ENCODE results near the gene CEP97. TPM values are rescaled to one million over a fixed set of nuclear protein-coding genes. Genes with fewer than 3 reads are reported as not detected.

The CEP97 gene
- total RNA-seq, 2 experiments from 2014 or later, result 15.9 to 18.7 TPM

GRCh38 chr3:101809178-101810021 is 85.0 kb downstream of the CEP97 start:
- intact Hi-C loops (cut with micrococcal nuclease), result loop anchor here (2.0 kb wide), 1 partner anchor 727 kb away; no protein-coding TSS in a partner anchor

GRCh38 chr3:101810022-101810418 is 85.6 kb downstream of the CEP97 start:
- Mint-ChIP-seq H3K36me3 (ENCODE audit: low read depth) (peaks cover 7% of the 10 kb centered on the region), H3K9me3 (no peaks in the 10 kb centered on the region), H3K4me3 (no peak overlapping the region), H3K27me3 (no peaks in the 10 kb centered on the region), H3K27ac (peak overlapping the region; percentile 7), H3K4me1 (ENCODE audit: low read depth) (peaks cover 51% of the 10 kb centered on the region)
- intact Hi-C loops (cut with micrococcal nuclease), result no loop called here
- POLR2A ChIA-PET, result interaction anchor here (1.0 to 1.3 kb wide), 3 partner anchors 11 to 57 kb away, joined by 3 to 4 read pairs (median 3); partner anchors contain the start of gene NFKBIZ
- CTCF ChIA-PET, result interaction anchor here (0.7 to 15.5 kb wide), 17 partner anchors 14 to 727 kb away, joined by 3 to 302 read pairs (median 3); partner anchors contain the start of gene NXPE3
- DNase-seq, result no peak
- ATAC-seq, result no peak
- no peak for TF ChIP-seq CTCF (IDR thresholded peaks at IDR 0.05)

More at GRCh38 chr3:101809178-101810021, 85.0 kb downstream of the CEP97 start:
- H3K27ac Mint-ChIP-seq, result peak overlapping the region; percentile 55
- TF ChIP-seq CTCF (IDR thresholded peaks at IDR 0.05), result peak; percentile 90
- DNase-seq (peak; percentile 54), ATAC-seq (peak; percentile 80)
- peaks cover 51% of the 10 kb centered on the region for H3K4me1 Mint-ChIP-seq (ENCODE audit: low read depth)
- no peaks in the 10 kb centered on the region for H3K27me3 Mint-ChIP-seq
- no peak overlapping the region for H3K4me3 Mint-ChIP-seq
- ChIA-PET CTCF (interaction anchor here (0.7 to 15.5 kb wide), 20 partner anchors 13 to 728 kb away, joined by 3 to 302 read pairs (median 3); partner anchors contain the start of gene NXPE3), POLR2A (interaction anchor here (1.0 to 1.3 kb wide), 3 partner anchors 12 to 58 kb away, joined by 3 to 4 read pairs (median 3); partner anchors contain the start of gene NFKBIZ)
- peaks cover 11% of the 10 kb centered on the region for H3K36me3 Mint-ChIP-seq (ENCODE audit: low read depth)
- no peaks in the 10 kb centered on the region for H3K9me3 Mint-ChIP-seq

- H3K4me1 Mint-ChIP-seq (ENCODE audit: low read depth), result peaks cover 60% of the 10 kb centered on the region
- H3K27ac Mint-ChIP-seq, result no peak overlapping the region
- no peak overlapping the region for H3K4me3 Mint-ChIP-seq
- H3K9me3 Mint-ChIP-seq, result no peaks in the 10 kb centered on the region
- DNase-seq (no peak), ATAC-seq (no peak)
- ChIA-PET POLR2A (interaction anchor here (1.2 kb wide), 2 partner anchors 10 to 38 kb away, joined by 3 to 6 read pairs; partner anchors contain the start of gene NFKBIZ), CTCF (interaction anchor here (1.2 to 15.5 kb wide), 10 partner anchors 9 to 417 kb away, joined by 3 to 302 read pairs (median 8); no protein-coding TSS in a partner anchor)
- intact Hi-C loops (cut with micrococcal nuclease), result loop anchor here (2.0 kb wide), 1 partner anchor 413 kb away; no protein-coding TSS in a partner anchor
- H3K36me3 Mint-ChIP-seq (ENCODE audit: low read depth), result peaks cover 4% of the 10 kb centered on the region
- TF ChIP-seq CTCF (IDR thresholded peaks at IDR 0.05), result no peak
- H3K27me3 Mint-ChIP-seq, result no peaks in the 10 kb centered on the region
Measured at GRCh38 chr3:101811875-101812274, 87.5 kb downstream of the CEP97 start.

- H3K4me1 Mint-ChIP-seq (ENCODE audit: low read depth), result peaks cover 61% of the 10 kb centered on the region
- intact Hi-C loops (cut with micrococcal nuclease), result loop anchor here (2.0 kb wide), 1 partner anchor 412 kb away; no protein-coding TSS in a partner anchor
- no peak overlapping the region for H3K4me3 Mint-ChIP-seq
- TF ChIP-seq CTCF (IDR thresholded peaks at IDR 0.05), result no peak
- no peak for ATAC-seq
- ChIA-PET POLR2A (interaction anchor here (1.2 kb wide), 2 partner anchors 9 to 37 kb away, joined by 3 to 6 read pairs; partner anchors contain the start of gene NFKBIZ), CTCF (interaction anchor here (0.8 to 15.5 kb wide), 11 partner anchors 9 to 416 kb away, joined by 3 to 302 read pairs (median 7); partner anchors contain the start of gene NFKBIZ)
- no peaks in the 10 kb centered on the region for H3K27me3 Mint-ChIP-seq
- DNase-seq, result no peak
- no peaks in the 10 kb centered on the region for H3K9me3 Mint-ChIP-seq
- no peak overlapping the region for H3K27ac Mint-ChIP-seq
- peaks cover 11% of the 10 kb centered on the region for H3K36me3 Mint-ChIP-seq (ENCODE audit: low read depth)
Measured at GRCh38 chr3:101812895-101813294, 88.5 kb downstream of the CEP97 start.

All from activated CD8-positive, alpha-beta T cell treated with anti-CD3 and anti-CD28 coated beads for 36 hours (primary cell).